ENCODE measurements around the gene KIF3C.

DNA sequence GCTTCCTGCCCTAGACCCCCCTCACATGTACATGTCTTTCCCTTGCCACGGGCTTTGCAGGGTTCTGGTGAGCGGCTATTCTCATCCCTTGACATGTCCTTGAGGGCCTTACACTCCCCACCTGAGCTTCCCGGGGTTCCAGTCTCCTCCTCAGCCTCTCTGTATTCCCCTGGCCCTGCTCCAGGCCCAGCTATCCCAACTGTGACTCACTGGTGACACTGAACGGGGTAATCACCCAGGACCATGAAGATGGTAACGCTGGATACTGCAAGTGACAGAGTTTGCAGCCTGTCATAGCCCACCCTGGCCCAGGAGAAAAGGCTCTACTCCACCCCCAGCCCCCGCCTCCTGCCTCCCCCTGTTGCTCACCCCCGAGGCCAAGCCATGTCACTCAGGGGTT is 27.3 kb downstream of the KIF3C start:
- TF ChIP-seq, protein P1, sequence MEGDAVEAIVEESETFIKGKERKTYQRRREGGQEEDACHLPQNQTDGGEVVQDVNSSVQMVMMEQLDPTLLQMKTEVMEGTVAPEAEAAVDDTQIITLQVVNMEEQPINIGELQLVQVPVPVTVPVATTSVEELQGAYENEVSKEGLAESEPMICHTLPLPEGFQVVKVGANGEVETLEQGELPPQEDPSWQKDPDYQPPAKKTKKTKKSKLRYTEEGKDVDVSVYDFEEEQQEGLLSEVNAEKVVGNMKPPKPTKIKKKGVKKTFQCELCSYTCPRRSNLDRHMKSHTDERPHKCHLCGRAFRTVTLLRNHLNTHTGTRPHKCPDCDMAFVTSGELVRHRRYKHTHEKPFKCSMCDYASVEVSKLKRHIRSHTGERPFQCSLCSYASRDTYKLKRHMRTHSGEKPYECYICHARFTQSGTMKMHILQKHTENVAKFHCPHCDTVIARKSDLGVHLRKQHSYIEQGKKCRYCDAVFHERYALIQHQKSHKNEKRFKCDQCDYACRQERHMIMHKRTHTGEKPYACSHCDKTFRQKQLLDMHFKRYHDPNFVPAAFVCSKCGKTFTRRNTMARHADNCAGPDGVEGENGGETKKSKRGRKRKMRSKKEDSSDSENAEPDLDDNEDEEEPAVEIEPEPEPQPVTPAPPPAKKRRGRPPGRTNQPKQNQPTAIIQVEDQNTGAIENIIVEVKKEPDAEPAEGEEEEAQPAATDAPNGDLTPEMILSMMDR (IDR thresholded peaks at IDR 0.05) = no peak
- TF ChIP-seq, protein P2, sequence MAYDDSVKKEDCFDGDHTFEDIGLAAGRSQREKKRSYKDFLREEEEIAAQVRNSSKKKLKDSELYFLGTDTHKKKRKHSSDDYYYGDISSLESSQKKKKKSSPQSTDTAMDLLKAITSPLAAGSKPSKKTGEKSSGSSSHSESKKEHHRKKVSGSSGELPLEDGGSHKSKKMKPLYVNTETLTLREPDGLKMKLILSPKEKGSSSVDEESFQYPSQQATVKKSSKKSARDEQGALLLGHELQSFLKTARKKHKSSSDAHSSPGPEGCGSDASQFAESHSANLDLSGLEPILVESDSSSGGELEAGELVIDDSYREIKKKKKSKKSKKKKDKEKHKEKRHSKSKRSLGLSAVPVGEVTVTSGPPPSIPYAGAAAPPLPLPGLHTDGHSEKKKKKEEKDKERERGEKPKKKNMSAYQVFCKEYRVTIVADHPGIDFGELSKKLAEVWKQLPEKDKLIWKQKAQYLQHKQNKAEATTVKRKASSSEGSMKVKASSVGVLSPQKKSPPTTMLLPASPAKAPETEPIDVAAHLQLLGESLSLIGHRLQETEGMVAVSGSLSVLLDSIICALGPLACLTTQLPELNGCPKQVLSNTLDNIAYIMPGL (CRISPR knock-in tag; IDR thresholded peaks at IDR 0.05; ENCODE audit: borderline replicate concordance) = no peak
- no peak for TF ChIP-seq RCOR1 (IDR thresholded peaks at IDR 0.05; ENCODE audit: low read depth, low read length)
- TF ChIP-seq, protein P3, sequence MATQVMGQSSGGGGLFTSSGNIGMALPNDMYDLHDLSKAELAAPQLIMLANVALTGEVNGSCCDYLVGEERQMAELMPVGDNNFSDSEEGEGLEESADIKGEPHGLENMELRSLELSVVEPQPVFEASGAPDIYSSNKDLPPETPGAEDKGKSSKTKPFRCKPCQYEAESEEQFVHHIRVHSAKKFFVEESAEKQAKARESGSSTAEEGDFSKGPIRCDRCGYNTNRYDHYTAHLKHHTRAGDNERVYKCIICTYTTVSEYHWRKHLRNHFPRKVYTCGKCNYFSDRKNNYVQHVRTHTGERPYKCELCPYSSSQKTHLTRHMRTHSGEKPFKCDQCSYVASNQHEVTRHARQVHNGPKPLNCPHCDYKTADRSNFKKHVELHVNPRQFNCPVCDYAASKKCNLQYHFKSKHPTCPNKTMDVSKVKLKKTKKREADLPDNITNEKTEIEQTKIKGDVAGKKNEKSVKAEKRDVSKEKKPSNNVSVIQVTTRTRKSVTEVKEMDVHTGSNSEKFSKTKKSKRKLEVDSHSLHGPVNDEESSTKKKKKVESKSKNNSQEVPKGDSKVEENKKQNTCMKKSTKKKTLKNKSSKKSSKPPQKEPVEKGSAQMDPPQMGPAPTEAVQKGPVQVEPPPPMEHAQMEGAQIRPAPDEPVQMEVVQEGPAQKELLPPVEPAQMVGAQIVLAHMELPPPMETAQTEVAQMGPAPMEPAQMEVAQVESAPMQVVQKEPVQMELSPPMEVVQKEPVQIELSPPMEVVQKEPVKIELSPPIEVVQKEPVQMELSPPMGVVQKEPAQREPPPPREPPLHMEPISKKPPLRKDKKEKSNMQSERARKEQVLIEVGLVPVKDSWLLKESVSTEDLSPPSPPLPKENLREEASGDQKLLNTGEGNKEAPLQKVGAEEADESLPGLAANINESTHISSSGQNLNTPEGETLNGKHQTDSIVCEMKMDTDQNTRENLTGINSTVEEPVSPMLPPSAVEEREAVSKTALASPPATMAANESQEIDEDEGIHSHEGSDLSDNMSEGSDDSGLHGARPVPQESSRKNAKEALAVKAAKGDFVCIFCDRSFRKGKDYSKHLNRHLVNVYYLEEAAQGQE (IDR thresholded peaks at IDR 0.05) = no peak
- no peak for TF ChIP-seq ZFP36 (IDR thresholded peaks at IDR 0.05; ENCODE audit: borderline replicate concordance, partially characterized antibody)
- TF ChIP-seq JUNB (IDR thresholded peaks at IDR 0.05) = no peak
- TF ChIP-seq RAD21 (conservative IDR thresholded peaks at IDR 0.05 in 1 of 2, IDR thresholded peaks at IDR 0.05 in 1 of 2) = no peak
- no peak for TF ChIP-seq EP300 (IDR thresholded peaks at IDR 0.05)
- TF ChIP-seq HOXA7 (CRISPR knock-in tag; IDR thresholded peaks at IDR 0.05) = no peak
- TF ChIP-seq CHD2 (IDR thresholded peaks at IDR 0.05; ENCODE audit: low read length, partially characterized antibody) = no peak

All from A549 (cell line).